Suprapubic skin (tissue), 4 donors: ENCODE data around the gene MYO5A. TPM values are rescaled to one million over a fixed set of nuclear protein-coding genes. Genes with fewer than 3 reads are reported as not detected.
A peak's percentile ranks its signal among the peaks of the same experiment; 100 is the strongest.

Experiments used
- DNase-seq, 2 donors: peaks; one replicate each; pipeline ENCODE4 v3.0.0-alpha.2; 2019; ENCODE audit warnings: low spot score in 2 of 2
- H3K27ac ChIP-seq: fragments of 200-600 bp; sonication (generic); one replicate; pipeline ENCODE4 v1.5.1; 2019
- H3K27me3 ChIP-seq: fragments of 200-600 bp; sonication (generic); one replicate; pipeline ENCODE4 v1.5.1; 2019
- H3K36me3 ChIP-seq: fragments of 200-600 bp; sonication (generic); one replicate; pipeline ENCODE4 v1.5.1; 2019
- H3K4me1 ChIP-seq: fragments of 200-600 bp; sonication (generic); one replicate; pipeline ENCODE4 v1.5.1; 2019
- H3K4me3 ChIP-seq: fragments of 200-600 bp; sonication (generic); one replicate; pipeline ENCODE4 v1.5.1; 2019; ENCODE audit warnings: mild to moderate bottlenecking
- H3K9me3 ChIP-seq: fragments of 200-600 bp; sonication (generic); one replicate; pipeline ENCODE4 v1.5.1; 2019
- EP300 ChIP-seq: sonication (generic); formaldehyde crosslinking; IDR thresholded peaks from one replicate; pipeline ENCODE4 v1.6.1; 2017; ENCODE audit warnings: antibody characterized with exemption
- POLR2A ChIP-seq, 2 donors: fragments of 450-650 bp; IDR thresholded peaks; one replicate each; pipeline ENCODE4 v1.6.1; 2017; ENCODE audit warnings: antibody characterized with exemption in 2 of 2, mild to moderate bottlenecking in 2 of 2, moderate library complexity in 2 of 2
- POLR2AphosphoS5 ChIP-seq, 3 donors: sonication (generic); formaldehyde crosslinking; IDR thresholded peaks; one replicate each; pipeline ENCODE4 v1.6.1; 2017; ENCODE audit warnings: antibody characterized with exemption in 3 of 3
- WGBS: methylation state at CpG from one replicate; pipeline ENCODE4 v1.1.5; 2018; 5-methylcytosine and 5-hydroxymethylcytosine counted together
- total RNA-seq, 4 donors: library from RNA; depleted of rRNA; stranded (reverse); fragments of >200 nt; gene quantifications; one replicate each; pipeline ENCODE4 v1.1.0, GENCODE V29; 2016
- TF ChIP-seq, protein P1 (sequence below), 2 donors: fragments of 200-600 bp in 1 of 2; fragments of 450-650 bp in 1 of 2; sonication (generic) in 1 of 2; IDR thresholded peaks; one replicate each; pipeline ENCODE4 v1.5.1; 2016 to 2019; ENCODE audit warnings: antibody characterized with exemption in 2 of 2, mild to moderate bottlenecking in 1 of 2, moderate library complexity in 1 of 2

Gene MYO5A
- total RNA-seq, 4 donors from 2014 or later: 37.4 to 73.7 (median 47.0) TPM

DNA sequence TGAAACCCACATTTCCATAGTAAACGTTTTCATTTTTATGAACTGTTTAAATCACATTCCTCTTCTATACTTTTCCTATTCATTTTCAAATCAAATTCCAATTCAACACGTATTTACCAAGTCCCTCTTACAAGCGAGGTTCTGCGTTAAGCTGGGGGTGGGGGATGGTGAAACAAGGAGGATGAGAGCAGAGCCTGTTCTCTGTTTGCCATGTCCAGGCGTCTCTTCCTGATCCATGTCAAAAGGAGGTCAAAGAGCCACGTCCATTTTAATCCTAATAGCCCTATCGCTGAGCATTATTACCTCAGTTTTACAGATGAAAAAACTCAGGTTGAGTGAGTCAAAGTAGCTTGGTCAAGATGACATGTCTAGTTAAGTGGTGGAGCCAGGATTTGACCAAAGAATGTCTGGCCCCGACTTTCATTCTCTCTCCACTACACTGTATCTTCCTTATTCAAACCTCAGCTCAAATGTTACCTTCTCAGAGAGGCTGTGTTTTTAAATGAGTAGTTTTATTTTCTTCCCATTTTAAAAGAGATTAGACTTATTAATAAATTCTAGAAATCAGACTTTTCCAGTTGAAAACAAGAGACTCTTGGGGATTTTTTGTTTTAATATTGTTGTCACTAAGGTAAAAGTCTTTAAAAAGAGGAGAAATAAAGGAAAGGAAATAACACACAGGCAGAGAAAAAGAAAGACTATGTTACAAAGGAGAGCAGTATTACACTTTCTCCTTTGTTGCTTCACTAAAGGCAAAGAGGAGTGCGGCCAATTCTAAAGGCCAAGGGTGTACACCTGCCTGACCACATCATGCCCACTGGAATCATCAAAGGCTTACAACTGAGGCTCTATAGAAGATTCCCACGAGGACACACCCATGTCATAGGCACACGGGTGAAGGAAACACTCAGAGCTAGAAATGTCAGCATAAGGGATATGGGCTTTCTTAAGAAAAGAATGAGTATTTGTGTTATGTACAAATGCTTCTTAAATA, 42.4 kb downstream of the MYO5A start:
- Histone ChIP-seq H3K4me1 (peaks cover 30% of the 10 kb centered on the region), H3K4me3 (no peak overlapping the region), H3K36me3 (no peaks in the 10 kb centered on the region), H3K27me3 (no peaks in the 10 kb centered on the region), H3K27ac (no peak overlapping the region), H3K9me3 (no peaks in the 10 kb centered on the region)
- no peak for TF ChIP-seq POLR2A (IDR thresholded peaks at IDR 0.05)
- TF ChIP-seq, protein P1, sequence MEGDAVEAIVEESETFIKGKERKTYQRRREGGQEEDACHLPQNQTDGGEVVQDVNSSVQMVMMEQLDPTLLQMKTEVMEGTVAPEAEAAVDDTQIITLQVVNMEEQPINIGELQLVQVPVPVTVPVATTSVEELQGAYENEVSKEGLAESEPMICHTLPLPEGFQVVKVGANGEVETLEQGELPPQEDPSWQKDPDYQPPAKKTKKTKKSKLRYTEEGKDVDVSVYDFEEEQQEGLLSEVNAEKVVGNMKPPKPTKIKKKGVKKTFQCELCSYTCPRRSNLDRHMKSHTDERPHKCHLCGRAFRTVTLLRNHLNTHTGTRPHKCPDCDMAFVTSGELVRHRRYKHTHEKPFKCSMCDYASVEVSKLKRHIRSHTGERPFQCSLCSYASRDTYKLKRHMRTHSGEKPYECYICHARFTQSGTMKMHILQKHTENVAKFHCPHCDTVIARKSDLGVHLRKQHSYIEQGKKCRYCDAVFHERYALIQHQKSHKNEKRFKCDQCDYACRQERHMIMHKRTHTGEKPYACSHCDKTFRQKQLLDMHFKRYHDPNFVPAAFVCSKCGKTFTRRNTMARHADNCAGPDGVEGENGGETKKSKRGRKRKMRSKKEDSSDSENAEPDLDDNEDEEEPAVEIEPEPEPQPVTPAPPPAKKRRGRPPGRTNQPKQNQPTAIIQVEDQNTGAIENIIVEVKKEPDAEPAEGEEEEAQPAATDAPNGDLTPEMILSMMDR (IDR thresholded peaks at IDR 0.05): no peak
- no peak for TF ChIP-seq POLR2AphosphoS5 (IDR thresholded peaks at IDR 0.05)
- no peak for TF ChIP-seq EP300
- WGBS: 76% methylated on average over 11 of the region's 11 CpGs
- no peak for DNase-seq

DNA sequence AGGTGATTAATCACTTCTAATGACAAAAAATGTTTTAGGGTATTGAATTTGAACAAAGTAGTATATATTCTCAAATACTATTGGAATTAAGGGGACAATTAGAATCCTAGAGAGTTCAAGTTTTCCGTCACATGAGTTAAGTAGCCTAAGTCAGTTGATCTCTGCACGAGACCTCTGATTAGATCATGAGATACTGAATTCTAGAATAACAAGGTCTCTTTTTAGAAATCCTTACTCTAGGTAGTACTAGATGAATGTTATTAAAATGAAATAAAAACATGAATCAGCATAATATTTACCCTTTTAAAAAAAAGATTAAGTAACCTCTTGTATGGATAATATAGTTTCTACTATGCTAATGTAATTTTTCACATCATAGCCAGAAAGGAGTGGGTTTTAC, 43.4 kb downstream of the MYO5A start:
- Histone ChIP-seq H3K36me3 (no peaks in the 10 kb centered on the region), H3K27ac (no peak overlapping the region), H3K27me3 (no peaks in the 10 kb centered on the region), H3K9me3 (no peaks in the 10 kb centered on the region), H3K4me3 (no peak overlapping the region), H3K4me1 (peaks cover 36% of the 10 kb centered on the region)
- WGBS: 64% methylated on average over 2 of the region's 2 CpGs
- DNase-seq: no peak
- TF ChIP-seq POLR2AphosphoS5 (IDR thresholded peaks at IDR 0.05): no peak
- TF ChIP-seq, protein P1 (IDR thresholded peaks at IDR 0.05): no peak
- TF ChIP-seq EP300: no peak
- no peak for TF ChIP-seq POLR2A (IDR thresholded peaks at IDR 0.05)

DNA sequence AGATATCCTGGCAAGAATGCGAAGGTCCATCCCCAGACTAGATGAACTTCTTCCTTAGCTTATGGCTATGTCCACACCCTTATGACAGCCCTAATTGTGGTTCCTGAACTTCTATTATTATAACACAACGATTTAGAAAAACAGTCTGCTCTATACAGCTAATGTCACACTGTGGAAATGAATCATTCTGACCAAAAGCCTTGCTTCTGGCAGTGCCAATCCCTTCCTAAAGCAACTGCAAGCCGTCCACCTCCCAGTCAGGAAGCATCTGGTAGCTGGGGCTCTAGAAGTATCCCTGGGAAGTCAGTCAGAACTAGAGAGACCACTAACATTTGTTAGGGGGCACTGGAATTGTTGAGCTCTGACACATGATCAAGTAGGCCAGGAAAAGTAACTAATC, 45.0 kb downstream of the MYO5A start:
- no peaks in the 10 kb centered on the region for H3K27me3 ChIP-seq
- peak overlapping the region; percentile 54 for H3K27ac ChIP-seq
- TF ChIP-seq POLR2AphosphoS5 (IDR thresholded peaks at IDR 0.05) (no peak), EP300 (no peak), POLR2A (IDR thresholded peaks at IDR 0.05) (no peak)
- TF ChIP-seq, protein P1 (IDR thresholded peaks at IDR 0.05): no peak
- 57% methylated on average over 3 of the region's 3 CpGs for WGBS
- H3K9me3 ChIP-seq: no peaks in the 10 kb centered on the region
- DNase-seq: no peak
- no peaks in the 10 kb centered on the region for H3K36me3 ChIP-seq
- peaks cover 36% of the 10 kb centered on the region for H3K4me1 ChIP-seq
- H3K4me3 ChIP-seq: no peak overlapping the region

DNA sequence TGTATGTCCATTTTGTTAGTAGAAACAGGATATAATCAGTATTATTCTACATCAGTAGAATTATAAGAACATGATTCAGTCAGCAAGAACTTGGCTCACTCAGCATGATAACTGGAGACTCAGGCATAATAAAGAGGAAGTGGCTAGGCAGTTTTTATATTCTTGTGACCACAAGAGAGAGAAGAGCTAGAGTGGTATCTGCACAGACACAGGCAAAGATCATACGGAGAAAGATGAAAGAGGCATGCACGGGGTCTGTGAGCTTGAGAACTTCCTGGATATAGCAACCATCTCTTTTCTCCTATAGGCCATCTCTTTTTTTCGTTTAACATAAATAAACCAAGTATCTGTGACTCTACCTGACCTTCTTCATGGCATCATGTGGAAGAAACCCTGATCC, 46.8 kb downstream of the MYO5A start:
- TF ChIP-seq, protein P1 (IDR thresholded peaks at IDR 0.05): no peak
- TF ChIP-seq EP300: no peak
- TF ChIP-seq POLR2A (IDR thresholded peaks at IDR 0.05): no peak
- no peak for TF ChIP-seq POLR2AphosphoS5 (IDR thresholded peaks at IDR 0.05)
- Histone ChIP-seq H3K27me3 (no peaks in the 10 kb centered on the region), H3K9me3 (no peaks in the 10 kb centered on the region), H3K27ac (peak overlapping the region; percentile 44), H3K4me1 (peaks cover 36% of the 10 kb centered on the region), H3K4me3 (no peak overlapping the region), H3K36me3 (no peaks in the 10 kb centered on the region)
- 64% methylated on average over 3 of the region's 3 CpGs for WGBS
- DNase-seq: no peak

DNA sequence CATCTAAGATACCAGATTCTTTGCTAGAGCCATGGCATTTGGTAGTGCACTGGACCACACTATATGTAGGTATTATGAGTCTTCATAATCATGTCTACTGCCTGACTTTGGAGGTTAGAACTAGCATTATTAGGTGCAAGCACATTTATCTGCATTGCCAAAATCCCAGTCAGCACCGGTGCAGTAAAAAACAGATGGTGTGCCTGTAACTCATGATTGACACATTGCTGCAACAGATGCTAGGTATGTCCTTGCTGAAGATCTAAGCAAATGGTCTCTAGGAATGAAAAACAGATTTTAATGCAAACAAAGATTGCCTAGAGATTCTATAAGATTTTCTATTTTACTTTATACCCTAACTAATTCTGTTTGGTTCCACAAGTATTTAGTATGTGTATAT, 47.7 kb downstream of the MYO5A start:
- H3K4me3 ChIP-seq: no peak overlapping the region
- 69% methylated on average over 1 of the region's 1 CpG for WGBS

More for the DNA sequence above, 47.7 kb downstream of the MYO5A start:
- H3K9me3 ChIP-seq: no peaks in the 10 kb centered on the region
- H3K27ac ChIP-seq: no peak overlapping the region
- DNase-seq: no peak
- TF ChIP-seq POLR2A (IDR thresholded peaks at IDR 0.05): no peak
- no peak for TF ChIP-seq POLR2AphosphoS5 (IDR thresholded peaks at IDR 0.05)
- TF ChIP-seq, protein P1 (IDR thresholded peaks at IDR 0.05): no peak
- TF ChIP-seq EP300: no peak
- no peaks in the 10 kb centered on the region for H3K36me3 ChIP-seq
- no peaks in the 10 kb centered on the region for H3K27me3 ChIP-seq
- H3K4me1 ChIP-seq: peaks cover 36% of the 10 kb centered on the region
